ACC112 (cell line): ENCODE results near the gene PLAC1.

Experiments used
- H2AFZ ChIP-seq: fragments of 200-600 bp; sonication (generic); one replicate; pipeline ENCODE4 v1.6.0; 2017; ENCODE audit warnings: antibody characterized with exemption, low read length; ENCODE audit not compliant: unreplicated experiment
- H3K27ac ChIP-seq: fragments of 200-600 bp; sonication (generic); 2 replicates; pipeline ENCODE4 v1.5.1; 2014; ENCODE audit warnings: low read depth, mild to moderate bottlenecking, antibody characterized with exemption, low read length, moderate library complexity
- H3K27me3 ChIP-seq: fragments of 200-600 bp; sonication (generic); 2 replicates; pipeline ENCODE4 v1.6.1; 2014; ENCODE audit warnings: mild to moderate bottlenecking, antibody characterized with exemption, low read length, moderate library complexity, mixed read lengths; ENCODE audit not compliant: insufficient read depth
- H3K36me3 ChIP-seq: fragments of 200-600 bp; sonication (generic); 2 replicates; pipeline ENCODE4 v1.6.1; 2016; ENCODE audit warnings: mild to moderate bottlenecking, antibody characterized with exemption, low read length, moderate library complexity, mixed read lengths; ENCODE audit not compliant: insufficient read depth
- H3K4me1 ChIP-seq: fragments of 200-600 bp; sonication (generic); one replicate; pipeline ENCODE4 v1.6.1; 2016; ENCODE audit warnings: low read length, mixed read lengths; ENCODE audit not compliant: insufficient read depth, unreplicated experiment, control insufficient read depth
- H3K4me3 ChIP-seq: fragments of 200-600 bp; sonication (generic); 2 replicates; pipeline ENCODE4 v1.5.1; 2014; ENCODE audit warnings: mild to moderate bottlenecking, low read depth, low read length
- H3K79me2 ChIP-seq: fragments of 200-600 bp; sonication (generic); one replicate; pipeline ENCODE4 v1.6.0; 2016; ENCODE audit warnings: low read length; ENCODE audit not compliant: control insufficient read depth, unreplicated experiment, insufficient read depth

Gene PLAC1

DNA sequence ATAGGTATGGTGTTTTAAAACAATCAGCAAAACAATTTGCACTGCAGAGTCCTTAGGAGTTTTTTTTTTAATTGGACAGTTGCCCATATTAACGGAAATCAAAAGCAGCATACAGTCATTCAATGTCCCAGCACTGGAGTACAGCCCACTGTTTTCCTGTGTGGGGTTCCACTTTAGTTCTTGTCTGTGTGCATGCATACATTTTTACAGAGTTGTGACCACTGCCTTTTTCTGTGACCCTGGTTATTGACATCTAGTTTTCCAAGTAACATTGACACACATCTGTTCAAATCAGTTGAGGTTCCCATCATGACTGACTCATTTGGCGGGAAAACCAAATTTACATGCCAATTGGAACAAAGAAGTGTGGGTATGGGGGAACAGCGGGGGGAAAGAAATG, 115.0 kb downstream of the PLAC1 start:
- Histone ChIP-seq H3K4me1 (peaks cover 30% of the 10 kb centered on the region), H3K79me2 (peaks cover 26% of the 10 kb centered on the region), H2AFZ (no peak overlapping the region), H3K27me3 (no peaks in the 10 kb centered on the region), H3K4me3 (no peak overlapping the region), H3K27ac (peak overlapping the region; percentile 45; the same call in 1 of the 2 replicates), H3K36me3 (0 out of 2 replicates have a peak, but pooled peaks cover 6% of the 10 kb centered on the region)

DNA sequence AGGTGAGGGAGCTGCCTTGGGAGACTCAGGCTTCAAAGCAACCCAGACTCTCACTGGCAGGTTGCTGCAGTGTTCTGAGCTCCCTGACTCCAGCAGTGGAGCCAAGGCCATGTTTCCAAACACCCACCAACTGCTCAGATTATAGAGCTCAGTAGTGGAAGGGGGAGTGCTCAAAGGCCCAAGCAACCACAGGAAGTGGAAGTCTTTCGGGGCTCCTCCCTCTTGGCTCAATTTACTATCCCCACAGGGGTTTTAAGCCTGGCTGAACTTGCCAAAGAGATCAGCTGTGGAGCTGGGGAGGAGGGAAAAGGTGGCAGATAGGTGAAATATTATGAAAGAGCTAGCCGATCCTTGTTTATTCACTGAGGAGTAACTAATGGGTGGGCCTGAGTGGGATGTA, 115.8 kb downstream of the PLAC1 start:
- Histone ChIP-seq H2AFZ (no peak overlapping the region), H3K27ac (0 out of 2 replicates have a peak overlapping the region, but pooled peaks have one; percentile 45), H3K36me3 (0 out of 2 replicates have a peak, but pooled peaks cover 6% of the 10 kb centered on the region), H3K4me1 (peaks cover 38% of the 10 kb centered on the region), H3K4me3 (no peak overlapping the region), H3K79me2 (peaks cover 18% of the 10 kb centered on the region), H3K27me3 (no peaks in the 10 kb centered on the region)

DNA sequence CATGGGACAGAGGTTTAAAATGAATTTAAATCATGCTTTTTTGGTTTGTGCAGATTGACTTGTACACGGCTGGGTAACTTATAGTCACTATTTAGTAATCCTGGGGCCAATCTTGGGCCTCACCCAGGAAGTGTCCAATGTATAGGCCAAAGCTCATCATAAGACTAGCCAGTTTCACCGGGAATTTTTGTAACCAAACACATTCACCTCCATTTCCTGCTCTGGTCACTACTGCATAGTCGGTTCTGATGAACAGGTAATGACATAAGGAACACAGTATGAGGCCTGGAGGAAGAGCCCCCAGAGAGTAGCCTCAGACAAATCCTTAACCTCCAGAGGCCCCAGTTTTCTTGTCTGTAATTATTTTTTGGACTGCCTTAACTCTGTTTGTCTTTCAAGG, 116.4 kb downstream of the PLAC1 start:
- peaks cover 44% of the 10 kb centered on the region for H3K4me1 ChIP-seq
- no peak overlapping the region for H3K4me3 ChIP-seq
- H2AFZ ChIP-seq: no peak overlapping the region
- H3K36me3 ChIP-seq: 0 out of 2 replicates have a peak, but pooled peaks cover 6% of the 10 kb centered on the region
- H3K27me3 ChIP-seq: no peaks in the 10 kb centered on the region
- H3K27ac ChIP-seq: no peak overlapping the region
- peaks cover 12% of the 10 kb centered on the region for H3K79me2 ChIP-seq

DNA sequence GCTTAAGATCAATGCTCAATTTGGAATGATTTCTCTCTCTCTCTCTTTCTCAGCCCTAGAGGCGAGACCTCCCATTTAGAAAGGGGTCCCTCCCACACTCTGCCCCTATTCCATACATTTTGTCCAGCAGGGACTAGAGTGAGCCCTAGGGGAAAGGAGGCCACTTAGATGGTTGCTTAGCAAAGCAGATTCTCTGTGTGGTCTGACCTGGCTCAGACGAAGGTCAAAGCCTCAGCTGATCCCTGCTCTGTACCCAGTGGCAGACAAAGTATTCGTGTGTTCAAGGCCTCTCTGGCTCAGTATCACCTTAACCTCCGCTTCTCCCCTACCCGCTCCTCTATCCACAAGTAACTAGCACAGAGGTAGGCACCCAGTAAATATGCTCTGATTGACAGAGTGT, 120.0 kb downstream of the PLAC1 start:
- H3K4me1 ChIP-seq: peaks cover 34% of the 10 kb centered on the region
- no peaks in the 10 kb centered on the region for H3K27me3 ChIP-seq
- peak overlapping the region; percentile 93; the same call in 1 of the 2 replicates for H3K27ac ChIP-seq
- no peak overlapping the region for H2AFZ ChIP-seq
- H3K79me2 ChIP-seq: no peaks in the 10 kb centered on the region
- no peak overlapping the region for H3K4me3 ChIP-seq
- H3K36me3 ChIP-seq: no peaks in the 10 kb centered on the region

DNA sequence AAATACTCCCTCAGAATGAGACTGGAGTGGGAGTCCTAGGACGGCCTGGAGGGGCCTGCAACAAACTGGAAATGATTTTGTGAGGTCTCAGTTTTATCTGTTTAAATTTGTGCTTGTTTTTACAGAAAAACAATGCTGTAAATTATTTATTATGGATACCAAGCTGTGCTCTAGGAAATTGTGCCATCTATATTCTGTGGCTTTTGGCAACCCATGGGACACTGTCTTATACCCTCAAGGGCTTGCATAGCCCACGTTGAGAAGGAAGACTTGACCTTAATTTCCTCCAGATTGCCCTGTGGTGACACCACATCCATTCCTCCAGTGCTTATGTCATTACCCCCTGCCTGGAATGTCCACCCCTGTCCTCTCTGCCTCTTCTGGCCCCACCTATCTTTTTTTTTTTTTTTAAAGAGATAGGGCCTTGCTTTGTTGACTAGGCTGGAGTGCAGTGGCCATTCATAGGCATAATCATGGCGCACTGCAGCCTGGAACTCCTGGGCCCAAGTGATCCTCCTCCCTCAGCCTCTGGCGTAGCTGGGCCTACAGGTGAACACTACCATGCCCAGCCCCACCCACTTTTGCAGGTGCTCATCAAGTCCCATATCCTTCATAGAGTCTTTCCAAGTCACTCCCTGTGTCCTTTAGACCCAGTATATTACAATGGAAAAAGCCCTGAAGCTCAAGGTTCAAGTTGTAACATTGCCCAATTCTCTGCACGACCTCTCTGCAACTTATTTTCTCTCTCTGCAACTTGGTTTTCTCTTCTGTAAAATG, 120.9 kb downstream of the PLAC1 start:
- peak overlapping the region; percentile 93 for H3K27ac ChIP-seq
- H3K36me3 ChIP-seq: no peaks in the 10 kb centered on the region
- no peaks in the 10 kb centered on the region for H3K79me2 ChIP-seq
- H3K27me3 ChIP-seq: no peaks in the 10 kb centered on the region
- no peak overlapping the region for H3K4me3 ChIP-seq
- no peak overlapping the region for H2AFZ ChIP-seq
- H3K4me1 ChIP-seq: peaks cover 25% of the 10 kb centered on the region

DNA sequence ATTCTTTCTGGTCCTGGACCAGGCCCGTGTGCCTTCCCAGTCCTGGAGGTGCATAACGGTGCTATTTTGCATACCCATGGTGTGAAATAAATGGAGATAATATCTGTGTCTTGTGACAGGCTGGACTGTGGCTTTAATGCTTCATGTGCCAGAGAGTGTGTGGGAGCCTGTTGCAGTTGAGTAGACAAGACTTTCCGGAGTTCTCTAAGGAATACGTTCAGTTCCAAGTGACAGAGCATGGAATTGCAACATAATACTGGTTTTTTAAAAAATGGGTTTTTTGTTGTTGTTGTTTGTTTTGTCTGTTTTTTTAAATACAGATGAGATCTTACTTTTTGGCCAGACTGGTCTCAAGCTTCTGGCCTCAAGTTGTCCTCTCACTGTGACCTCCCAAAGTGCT, 124.3 kb downstream of the PLAC1 start:
- no peaks in the 10 kb centered on the region for H3K36me3 ChIP-seq
- no peak overlapping the region for H3K27ac ChIP-seq
- peaks cover 20% of the 10 kb centered on the region for H3K4me1 ChIP-seq
- no peak overlapping the region for H3K4me3 ChIP-seq
- no peaks in the 10 kb centered on the region for H3K79me2 ChIP-seq
- H2AFZ ChIP-seq: no peak overlapping the region
- no peaks in the 10 kb centered on the region for H3K27me3 ChIP-seq

DNA sequence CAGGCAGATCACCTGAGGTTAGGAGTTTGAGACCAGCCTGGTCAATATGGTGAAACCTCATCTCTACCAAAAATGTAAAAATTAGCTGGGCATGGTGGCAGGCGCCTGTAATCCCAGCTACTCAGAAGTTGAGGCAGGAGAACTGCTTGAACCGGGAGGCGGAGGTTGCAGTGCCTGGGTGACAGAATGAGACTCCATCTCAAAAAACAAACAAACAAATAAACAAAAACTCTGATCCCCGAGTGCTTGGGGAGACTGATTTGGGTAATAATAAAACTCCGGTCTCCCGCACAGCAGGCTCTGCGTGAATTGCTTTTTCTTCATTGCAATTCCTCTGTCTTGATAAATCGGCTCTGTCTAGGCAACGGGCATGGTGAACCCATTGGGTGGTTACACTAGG, 124.9 kb downstream of the PLAC1 start:
- Histone ChIP-seq H3K4me1 (peaks cover 16% of the 10 kb centered on the region), H3K27me3 (no peaks in the 10 kb centered on the region), H3K27ac (no peak overlapping the region), H3K36me3 (no peaks in the 10 kb centered on the region), H3K79me2 (no peaks in the 10 kb centered on the region), H2AFZ (no peak overlapping the region), H3K4me3 (no peak overlapping the region)

DNA sequence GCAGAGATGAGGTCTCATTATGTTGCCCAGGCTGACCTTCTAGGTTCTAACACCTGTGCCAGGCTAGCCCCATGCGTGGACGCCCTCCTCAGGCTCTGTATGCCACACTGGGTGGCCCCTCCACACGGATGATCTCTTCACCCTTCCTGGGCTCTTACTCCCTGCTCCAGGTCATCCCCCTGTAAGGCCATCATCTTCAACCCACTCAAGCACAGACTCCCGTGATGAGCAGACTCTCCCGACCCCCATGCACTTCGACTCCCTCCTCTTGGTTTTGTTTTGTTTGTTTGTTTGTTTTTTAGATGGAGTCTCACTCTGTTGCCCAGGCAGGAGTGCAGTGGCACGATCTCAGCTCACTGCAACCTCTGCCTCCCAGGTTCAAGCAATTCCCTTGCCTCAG, 127.4 kb downstream of the PLAC1 start:
- Histone ChIP-seq H2AFZ (no peak overlapping the region), H3K79me2 (no peaks in the 10 kb centered on the region), H3K36me3 (no peaks in the 10 kb centered on the region), H3K4me3 (no peak overlapping the region), H3K27ac (no peak overlapping the region), H3K27me3 (no peaks in the 10 kb centered on the region), H3K4me1 (peaks cover 9% of the 10 kb centered on the region)

DNA sequence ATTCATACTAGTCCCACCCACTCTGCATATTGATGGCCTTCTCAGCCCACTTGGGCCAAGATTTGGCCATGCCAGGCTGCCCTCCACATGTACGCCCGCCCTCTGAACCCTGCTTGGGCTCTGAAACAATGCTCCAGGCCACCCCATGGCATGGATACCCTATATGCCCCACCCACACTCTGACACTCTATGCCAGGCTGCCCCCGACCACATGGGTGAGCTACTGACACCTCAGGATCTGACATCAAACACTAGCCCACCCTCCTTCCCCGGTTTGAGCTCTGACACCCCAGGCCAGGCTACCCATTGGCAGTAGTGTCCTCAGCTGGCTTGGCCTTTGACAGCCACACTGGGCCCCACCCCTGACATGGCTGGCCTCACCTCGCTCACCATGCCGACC, 128.8 kb downstream of the PLAC1 start:
- no peak overlapping the region for H3K4me3 ChIP-seq
- H2AFZ ChIP-seq: no peak overlapping the region
- H3K79me2 ChIP-seq: no peaks in the 10 kb centered on the region
- H3K27ac ChIP-seq: no peak overlapping the region
- peaks cover 14% of the 10 kb centered on the region for H3K4me1 ChIP-seq
- no peaks in the 10 kb centered on the region for H3K27me3 ChIP-seq
- no peaks in the 10 kb centered on the region for H3K36me3 ChIP-seq

DNA sequence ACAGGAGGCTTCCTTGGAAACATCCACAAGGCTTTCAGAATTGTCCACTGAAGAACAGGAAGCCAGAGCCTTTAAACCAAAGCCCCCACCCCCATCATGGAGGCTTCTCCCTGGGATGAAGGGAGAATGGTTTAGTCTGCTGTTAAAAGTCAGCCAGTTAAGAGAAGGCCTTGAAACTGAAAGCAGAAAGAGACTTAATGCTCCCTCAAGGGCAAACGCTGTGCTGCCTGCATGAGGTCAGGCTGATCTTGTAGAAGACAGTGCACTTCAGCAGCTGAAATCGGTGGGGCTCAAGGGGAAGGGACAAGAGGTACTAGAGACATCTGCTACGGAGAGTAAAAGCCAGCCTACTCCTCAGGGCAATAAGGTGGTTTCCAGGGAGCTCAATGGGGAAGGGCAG, 129.3 kb downstream of the PLAC1 start:
- no peak overlapping the region for H3K27ac ChIP-seq

DNA sequence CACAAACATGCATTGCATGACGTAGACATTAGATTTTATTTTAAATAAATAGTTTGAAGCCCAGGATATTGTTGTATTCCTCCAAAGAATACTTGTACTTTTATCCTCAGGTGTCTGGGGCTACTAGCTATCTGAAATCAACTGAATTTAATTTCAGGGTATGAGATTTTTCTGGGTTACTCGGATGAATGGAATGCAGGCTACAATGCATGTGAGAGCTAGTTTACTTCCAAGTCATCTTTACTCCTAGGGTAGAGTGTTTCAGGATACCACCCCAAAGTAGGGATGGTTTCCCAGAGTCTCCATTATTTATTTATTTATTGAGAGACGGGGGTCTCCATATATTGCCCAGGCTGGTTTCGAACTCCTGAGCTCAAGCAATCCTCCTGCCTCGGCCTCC, 131.9 kb downstream of the PLAC1 start:
- Histone ChIP-seq H3K4me1 (peaks cover 14% of the 10 kb centered on the region), H3K79me2 (no peaks in the 10 kb centered on the region), H2AFZ (no peak overlapping the region), H3K4me3 (no peak overlapping the region), H3K27me3 (no peaks in the 10 kb centered on the region), H3K36me3 (no peaks in the 10 kb centered on the region), H3K27ac (no peak overlapping the region)

More for the DNA sequence above, 129.3 kb downstream of the PLAC1 start:
- H3K27me3 ChIP-seq: no peaks in the 10 kb centered on the region
- no peak overlapping the region for H3K4me3 ChIP-seq
- peaks cover 14% of the 10 kb centered on the region for H3K4me1 ChIP-seq
- no peaks in the 10 kb centered on the region for H3K79me2 ChIP-seq
- H3K36me3 ChIP-seq: no peaks in the 10 kb centered on the region
- no peak overlapping the region for H2AFZ ChIP-seq
